ENCODE data around the gene TYW5. TPM values are rescaled to one million over a fixed set of nuclear protein-coding genes. Genes with fewer than 3 reads are reported as not detected.
A peak's percentile ranks its signal among the peaks of the same experiment; 100 is the strongest.

Gene TYW5
- total RNA-seq, 2 donors from 2014 or later = 16.0 to 16.3 TPM

DNA sequence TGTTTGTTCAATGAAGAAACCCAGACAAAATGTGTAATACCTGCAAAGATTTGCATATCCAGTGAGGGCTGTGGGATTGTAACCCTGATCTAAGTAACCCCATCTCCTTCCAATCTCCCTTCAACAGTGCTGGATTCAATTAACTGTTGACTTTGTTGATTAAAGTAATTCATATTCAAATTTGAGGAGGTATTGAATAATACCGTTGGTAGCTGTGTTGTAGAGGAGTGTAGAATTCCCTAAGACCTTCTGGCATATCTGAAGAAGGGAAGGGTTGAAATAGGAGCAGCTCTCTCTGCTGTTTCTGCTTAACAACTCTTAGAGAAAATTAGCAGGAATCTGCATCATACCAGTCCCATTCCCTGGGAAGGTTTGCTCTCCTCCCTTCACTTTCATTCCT is 28.2 kb upstream of the TYW5 start:
- Mint-ChIP-seq H3K4me1 (peaks cover 18% of the 10 kb centered on the region), H3K36me3 (ENCODE audit: low read depth) (no peaks in the 10 kb centered on the region), H3K4me3 (no peak overlapping the region), H3K27ac (no peak overlapping the region), H3K9me3 (no peaks in the 10 kb centered on the region), H3K27me3 (ENCODE audit: insufficient read depth) (no peaks in the 10 kb centered on the region)
- no peak overlapping the region for H3K27ac ChIP-seq (ENCODE audit: low read depth, low read length)
- H3K9ac ChIP-seq (ENCODE audit: extremely low read depth, low read length, poor library complexity, severe bottlenecking) = no peak overlapping the region
- 20 to 21% methylated on average over 1 of the region's 1 CpG for WGBS, 2 experiments (ENCODE audit: insufficient coverage in 1 of 2, insufficient read length in 1 of 2)
- peaks cover 7% of the 10 kb centered on the region for H3K4me1 ChIP-seq (ENCODE audit: control insufficient read depth, insufficient read depth, low read length)
- H3K4me3 ChIP-seq (ENCODE audit: low read length) = no peak overlapping the region
- DNase-seq = no peak
- no peak for TF ChIP-seq CTCF (conservative IDR thresholded peaks at IDR 0.05)
- H3K9me3 ChIP-seq (ENCODE audit: control insufficient read depth, low read length) = no peaks in the 10 kb centered on the region
- H3K36me3 ChIP-seq (ENCODE audit: control insufficient read depth, insufficient read depth, low read length) = no peaks in the 10 kb centered on the region
- H3K27me3 ChIP-seq (ENCODE audit: control insufficient read depth, insufficient read depth, low read length, poor library complexity, severe bottlenecking) = no peaks in the 10 kb centered on the region

GRCh38 chr2:199982126-199982843 is 27.0 kb upstream of the TYW5 start:
- Mint-ChIP-seq H3K36me3 (ENCODE audit: low read depth) (no peaks in the 10 kb centered on the region), H3K4me3 (no peak overlapping the region), H3K4me1 (peaks cover 22% of the 10 kb centered on the region), H3K27me3 (ENCODE audit: insufficient read depth) (no peaks in the 10 kb centered on the region), H3K9me3 (no peaks in the 10 kb centered on the region), H3K27ac (no peak overlapping the region)
- no peak for DNase-seq
- WGBS, 2 experiments (ENCODE audit: insufficient coverage in 1 of 2, insufficient read length in 1 of 2) = 61 to 74% methylated on average over 4 to 5 of the region's 5 CpGs
- H3K4me3 ChIP-seq (ENCODE audit: low read length) = no peak overlapping the region
- no peak for TF ChIP-seq CTCF (conservative IDR thresholded peaks at IDR 0.05)
- H3K27me3 ChIP-seq (ENCODE audit: control insufficient read depth, insufficient read depth, low read length, poor library complexity, severe bottlenecking) = no peaks in the 10 kb centered on the region
- H3K9ac ChIP-seq (ENCODE audit: extremely low read depth, low read length, poor library complexity, severe bottlenecking) = no peak overlapping the region
- no peaks in the 10 kb centered on the region for H3K9me3 ChIP-seq (ENCODE audit: control insufficient read depth, low read length)
- H3K4me1 ChIP-seq (ENCODE audit: control insufficient read depth, insufficient read depth, low read length) = peaks cover 7% of the 10 kb centered on the region
- no peaks in the 10 kb centered on the region for H3K36me3 ChIP-seq (ENCODE audit: control insufficient read depth, insufficient read depth, low read length)
- no peak overlapping the region for H3K27ac ChIP-seq (ENCODE audit: low read depth, low read length)

- H3K27me3 Mint-ChIP-seq (ENCODE audit: insufficient read depth) = no peaks in the 10 kb centered on the region
- no peak overlapping the region for H3K9ac ChIP-seq (ENCODE audit: extremely low read depth, low read length, poor library complexity, severe bottlenecking)
- 1 to 21% methylated on average over 9 to 12 of the region's 12 CpGs for WGBS, 2 experiments (ENCODE audit: insufficient coverage in 1 of 2, insufficient read length in 1 of 2)
Observed at GRCh38 chr2:199979832-199980628, 24.7 kb upstream of the TYW5 start.

More at GRCh38 chr2:199979832-199980628, 24.7 kb upstream of the TYW5 start:
- no peaks in the 10 kb centered on the region for H3K9me3 Mint-ChIP-seq
- peak overlapping the region; percentile 74 for H3K4me3 ChIP-seq (ENCODE audit: low read length)
- H3K9me3 ChIP-seq (ENCODE audit: control insufficient read depth, low read length) = no peaks in the 10 kb centered on the region
- peak; percentile 96 for TF ChIP-seq CTCF (conservative IDR thresholded peaks at IDR 0.05)
- H3K27ac ChIP-seq (ENCODE audit: low read depth, low read length) = no peak overlapping the region
- H3K27ac Mint-ChIP-seq = no peak overlapping the region
- peaks cover 7% of the 10 kb centered on the region for H3K4me1 ChIP-seq (ENCODE audit: control insufficient read depth, insufficient read depth, low read length)
- peaks cover 20% of the 10 kb centered on the region for H3K4me1 Mint-ChIP-seq
- peak overlapping the region; percentile 38 for H3K4me3 Mint-ChIP-seq
- no peaks in the 10 kb centered on the region for H3K27me3 ChIP-seq (ENCODE audit: control insufficient read depth, insufficient read depth, low read length, poor library complexity, severe bottlenecking)
- H3K36me3 Mint-ChIP-seq (ENCODE audit: low read depth) = no peaks in the 10 kb centered on the region
- peak; percentile 96 for DNase-seq
- no peaks in the 10 kb centered on the region for H3K36me3 ChIP-seq (ENCODE audit: control insufficient read depth, insufficient read depth, low read length)
